DMS114 treated with DMSO at 0.1 percent for 48 hours (cell line): Measurements from ENCODE around the gene PSD.
A peak's percentile ranks its signal among the peaks of the same experiment; 100 is the strongest.

ENCODE experiments used
- DNase-seq: peaks from one replicate; lab custom pipeline; 2025; ENCODE audit not compliant: unreplicated experiment; lab: John Stamatoyannopoulos, UW

The PSD gene

GRCh38 chr10:102444851-102445250 lies 26.3 kb upstream of the PSD start:
- no peak for DNase-seq

GRCh38 chr10:102438374-102438773 lies 19.8 kb upstream of the PSD start:
- DNase-seq = no peak

- DNase-seq = no peak
Observed at GRCh38 chr10:102437515-102437914, 18.9 kb upstream of the PSD start.

GRCh38 chr10:102436312-102436711 lies 17.7 kb upstream of the PSD start:
- no peak for DNase-seq

- no peak for DNase-seq
Observed at GRCh38 chr10:102435529-102436233, 17.1 kb upstream of the PSD start.

- DNase-seq = no peak
Observed at GRCh38 chr10:102435133-102435497, 16.5 kb upstream of the PSD start.

- DNase-seq = no peak
Observed at GRCh38 chr10:102434394-102435132, 16.0 kb upstream of the PSD start.

GRCh38 chr10:102433619-102434046 lies 15.0 kb upstream of the PSD start:
- DNase-seq = no peak

- DNase-seq = peak; percentile 97
Observed at GRCh38 chr10:102432162-102432950, 13.8 kb upstream of the PSD start, which contains the start of gene CUEDC2. CUEDC2 (minus strand) TSS chr10:102432574; CDS start chr10:102425188, 7,386 bp downstream.

GRCh38 chr10:102431452-102432124 lies 13.0 kb upstream of the PSD start:
- DNase-seq = peak; percentile 33

GRCh38 chr10:102429468-102429867 lies 10.9 kb upstream of the PSD start:
- no peak for DNase-seq

- DNase-seq = no peak
Observed at GRCh38 chr10:102426803-102427287, 8.3 kb upstream of the PSD start.

GRCh38 chr10:102425444-102425843 lies 6.9 kb upstream of the PSD start:
- DNase-seq = no peak

GRCh38 chr10:102424916-102425315 lies 6.3 kb upstream of the PSD start:
- no peak for DNase-seq

GRCh38 chr10:102424145-102424544 lies 5.6 kb upstream of the PSD start:
- no peak for DNase-seq

GRCh38 chr10:102423372-102423968 lies 4.9 kb upstream of the PSD start:
- no peak for DNase-seq

GRCh38 chr10:102422545-102423129 lies 4.1 kb upstream of the PSD start:
- DNase-seq = peak; percentile 61

GRCh38 chr10:102421757-102422512 lies 3.4 kb upstream of the PSD start:
- no peak for DNase-seq

GRCh38 chr10:102421507-102421756 lies 2.8 kb upstream of the PSD start:
- no peak for DNase-seq
